H1 (cell line): ENCODE results near the gene JAG2. TPM values are rescaled to one million over a fixed set of nuclear protein-coding genes. Genes with fewer than 3 reads are reported as not detected.

Experiments
- CREB1 ChIP-seq: IDR thresholded peaks from 2 replicates; pipeline ENCODE4 v1.6.1; 2012; ENCODE audit warnings: inconsistent platforms
- SP1 ChIP-seq: IDR thresholded peaks from 2 replicates; pipeline ENCODE4 v1.6.1; 2011; ENCODE audit warnings: low read depth, low read length
- YY1 ChIP-seq: IDR thresholded peaks from 2 replicates; pipeline ENCODE4 v1.6.1; 2011; ENCODE audit warnings: low read depth, mild to moderate bottlenecking, low read length
- polyA plus RNA-seq, 7 experiments: library from polyadenylated mRNA; depleted of rRNA in 3 of 7; stranded (reverse) in 5 of 7; unstranded in 2 of 7; fragments of >200 nt in 5 of 7; fragments of 200-250 nt in 2 of 7; gene quantifications; 1 replicate in 5 of 7; 2 replicates in 1 of 7; 4 replicates in 1 of 7; pipeline versions ENCODE4 v1.2.1 to v1.2.3, GENCODE V29; 2011 to 2013; ENCODE audit warnings: missing spikeins in 2 of 7, mixed read lengths in 2 of 7
- total RNA-seq: library from RNA; stranded (reverse); fragmentation: NEBNext Ultra II Directional; extraction: Animal tissue kit (Norgen Biotek cat#: 25700); gene quantifications from 2 replicates; pipeline ENCODE4 v1.2.1, GENCODE V29; 2021
- TF ChIP-seq, protein P1 (sequence below): fragments of 300-600 bp; sonication (generic); IDR thresholded peaks from 2 replicates; pipeline ENCODE4 v1.7.1; 2012; ENCODE audit warnings: low read length, moderate library complexity, mild to moderate bottlenecking, inconsistent platforms; ENCODE audit not compliant: insufficient replicate concordance

Gene JAG2
- total and polyA plus RNA-seq, 2 of the 8 experiments (the other 6 are each of a cell fraction or from before 2014, with no cell fraction given) = 2.8 to 6.2 TPM

DNA sequence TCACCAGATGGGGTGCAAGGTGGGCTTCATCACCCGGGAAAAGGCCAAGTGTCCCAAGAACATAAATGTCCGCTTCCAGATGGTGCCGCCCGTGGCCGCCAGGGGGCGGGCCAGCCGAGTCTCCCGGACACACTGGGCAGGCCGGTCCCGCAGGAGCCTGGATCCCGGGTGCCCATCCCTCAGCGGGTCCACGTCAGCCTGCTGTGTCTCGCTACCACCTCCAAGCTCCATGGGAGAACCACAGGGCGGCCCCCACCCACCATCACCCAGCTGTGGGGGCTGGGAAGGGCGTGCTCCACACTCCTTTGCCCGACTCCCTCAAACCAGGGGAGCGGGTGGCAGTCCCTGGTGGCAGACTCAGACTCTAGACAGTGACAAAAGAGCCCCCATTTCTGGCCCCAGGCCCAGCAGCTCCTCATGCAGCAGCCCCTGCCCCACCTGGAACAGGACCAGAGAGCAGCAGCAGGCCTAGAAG, 34.5 kb upstream of the JAG2 start (continued):
- TF ChIP-seq CREB1 = 0 out of 2 replicates have a peak, but pooled peaks have one; percentile 18
- 0 out of 2 replicates have a peak, but pooled peaks have one; percentile 24 for TF ChIP-seq YY1
- TF ChIP-seq, protein P1, sequence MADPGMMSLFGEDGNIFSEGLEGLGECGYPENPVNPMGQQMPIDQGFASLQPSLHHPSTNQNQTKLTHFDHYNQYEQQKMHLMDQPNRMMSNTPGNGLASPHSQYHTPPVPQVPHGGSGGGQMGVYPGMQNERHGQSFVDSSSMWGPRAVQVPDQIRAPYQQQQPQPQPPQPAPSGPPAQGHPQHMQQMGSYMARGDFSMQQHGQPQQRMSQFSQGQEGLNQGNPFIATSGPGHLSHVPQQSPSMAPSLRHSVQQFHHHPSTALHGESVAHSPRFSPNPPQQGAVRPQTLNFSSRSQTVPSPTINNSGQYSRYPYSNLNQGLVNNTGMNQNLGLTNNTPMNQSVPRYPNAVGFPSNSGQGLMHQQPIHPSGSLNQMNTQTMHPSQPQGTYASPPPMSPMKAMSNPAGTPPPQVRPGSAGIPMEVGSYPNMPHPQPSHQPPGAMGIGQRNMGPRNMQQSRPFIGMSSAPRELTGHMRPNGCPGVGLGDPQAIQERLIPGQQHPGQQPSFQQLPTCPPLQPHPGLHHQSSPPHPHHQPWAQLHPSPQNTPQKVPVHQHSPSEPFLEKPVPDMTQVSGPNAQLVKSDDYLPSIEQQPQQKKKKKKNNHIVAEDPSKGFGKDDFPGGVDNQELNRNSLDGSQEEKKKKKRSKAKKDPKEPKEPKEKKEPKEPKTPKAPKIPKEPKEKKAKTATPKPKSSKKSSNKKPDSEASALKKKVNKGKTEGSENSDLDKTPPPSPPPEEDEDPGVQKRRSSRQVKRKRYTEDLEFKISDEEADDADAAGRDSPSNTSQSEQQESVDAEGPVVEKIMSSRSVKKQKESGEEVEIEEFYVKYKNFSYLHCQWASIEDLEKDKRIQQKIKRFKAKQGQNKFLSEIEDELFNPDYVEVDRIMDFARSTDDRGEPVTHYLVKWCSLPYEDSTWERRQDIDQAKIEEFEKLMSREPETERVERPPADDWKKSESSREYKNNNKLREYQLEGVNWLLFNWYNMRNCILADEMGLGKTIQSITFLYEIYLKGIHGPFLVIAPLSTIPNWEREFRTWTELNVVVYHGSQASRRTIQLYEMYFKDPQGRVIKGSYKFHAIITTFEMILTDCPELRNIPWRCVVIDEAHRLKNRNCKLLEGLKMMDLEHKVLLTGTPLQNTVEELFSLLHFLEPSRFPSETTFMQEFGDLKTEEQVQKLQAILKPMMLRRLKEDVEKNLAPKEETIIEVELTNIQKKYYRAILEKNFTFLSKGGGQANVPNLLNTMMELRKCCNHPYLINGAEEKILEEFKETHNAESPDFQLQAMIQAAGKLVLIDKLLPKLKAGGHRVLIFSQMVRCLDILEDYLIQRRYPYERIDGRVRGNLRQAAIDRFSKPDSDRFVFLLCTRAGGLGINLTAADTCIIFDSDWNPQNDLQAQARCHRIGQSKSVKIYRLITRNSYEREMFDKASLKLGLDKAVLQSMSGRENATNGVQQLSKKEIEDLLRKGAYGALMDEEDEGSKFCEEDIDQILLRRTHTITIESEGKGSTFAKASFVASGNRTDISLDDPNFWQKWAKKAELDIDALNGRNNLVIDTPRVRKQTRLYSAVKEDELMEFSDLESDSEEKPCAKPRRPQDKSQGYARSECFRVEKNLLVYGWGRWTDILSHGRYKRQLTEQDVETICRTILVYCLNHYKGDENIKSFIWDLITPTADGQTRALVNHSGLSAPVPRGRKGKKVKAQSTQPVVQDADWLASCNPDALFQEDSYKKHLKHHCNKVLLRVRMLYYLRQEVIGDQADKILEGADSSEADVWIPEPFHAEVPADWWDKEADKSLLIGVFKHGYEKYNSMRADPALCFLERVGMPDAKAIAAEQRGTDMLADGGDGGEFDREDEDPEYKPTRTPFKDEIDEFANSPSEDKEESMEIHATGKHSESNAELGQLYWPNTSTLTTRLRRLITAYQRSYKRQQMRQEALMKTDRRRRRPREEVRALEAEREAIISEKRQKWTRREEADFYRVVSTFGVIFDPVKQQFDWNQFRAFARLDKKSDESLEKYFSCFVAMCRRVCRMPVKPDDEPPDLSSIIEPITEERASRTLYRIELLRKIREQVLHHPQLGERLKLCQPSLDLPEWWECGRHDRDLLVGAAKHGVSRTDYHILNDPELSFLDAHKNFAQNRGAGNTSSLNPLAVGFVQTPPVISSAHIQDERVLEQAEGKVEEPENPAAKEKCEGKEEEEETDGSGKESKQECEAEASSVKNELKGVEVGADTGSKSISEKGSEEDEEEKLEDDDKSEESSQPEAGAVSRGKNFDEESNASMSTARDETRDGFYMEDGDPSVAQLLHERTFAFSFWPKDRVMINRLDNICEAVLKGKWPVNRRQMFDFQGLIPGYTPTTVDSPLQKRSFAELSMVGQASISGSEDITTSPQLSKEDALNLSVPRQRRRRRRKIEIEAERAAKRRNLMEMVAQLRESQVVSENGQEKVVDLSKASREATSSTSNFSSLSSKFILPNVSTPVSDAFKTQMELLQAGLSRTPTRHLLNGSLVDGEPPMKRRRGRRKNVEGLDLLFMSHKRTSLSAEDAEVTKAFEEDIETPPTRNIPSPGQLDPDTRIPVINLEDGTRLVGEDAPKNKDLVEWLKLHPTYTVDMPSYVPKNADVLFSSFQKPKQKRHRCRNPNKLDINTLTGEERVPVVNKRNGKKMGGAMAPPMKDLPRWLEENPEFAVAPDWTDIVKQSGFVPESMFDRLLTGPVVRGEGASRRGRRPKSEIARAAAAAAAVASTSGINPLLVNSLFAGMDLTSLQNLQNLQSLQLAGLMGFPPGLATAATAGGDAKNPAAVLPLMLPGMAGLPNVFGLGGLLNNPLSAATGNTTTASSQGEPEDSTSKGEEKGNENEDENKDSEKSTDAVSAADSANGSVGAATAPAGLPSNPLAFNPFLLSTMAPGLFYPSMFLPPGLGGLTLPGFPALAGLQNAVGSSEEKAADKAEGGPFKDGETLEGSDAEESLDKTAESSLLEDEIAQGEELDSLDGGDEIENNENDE = no peak
- no peak for TF ChIP-seq SP1
